Rectal smooth muscle tissue (tissue), 1 donor: Measurements from ENCODE around the gene COASY.

Experiments
- H3K27ac ChIP-seq: one replicate; pipeline ENCODE4 v1.7.0; 2013; ENCODE audit warnings: low read depth, low read length, inconsistent platforms
- H3K27me3 ChIP-seq: one replicate; pipeline ENCODE4 v1.7.0; 2013; ENCODE audit warnings: low read length; ENCODE audit not compliant: control insufficient read depth, insufficient read depth
- H3K36me3 ChIP-seq: one replicate; pipeline ENCODE4 v1.7.0; 2013; ENCODE audit warnings: low read length; ENCODE audit not compliant: control insufficient read depth, insufficient read depth
- H3K4me1 ChIP-seq: one replicate; pipeline ENCODE4 v1.7.0; 2013; ENCODE audit warnings: low read length; ENCODE audit not compliant: control insufficient read depth, insufficient read depth
- H3K4me3 ChIP-seq: one replicate; pipeline ENCODE4 v1.7.0; 2013; ENCODE audit warnings: low read length
- H3K9ac ChIP-seq: one replicate; pipeline ENCODE4 v1.7.0; 2013; ENCODE audit warnings: low read length

COASY gene

DNA sequence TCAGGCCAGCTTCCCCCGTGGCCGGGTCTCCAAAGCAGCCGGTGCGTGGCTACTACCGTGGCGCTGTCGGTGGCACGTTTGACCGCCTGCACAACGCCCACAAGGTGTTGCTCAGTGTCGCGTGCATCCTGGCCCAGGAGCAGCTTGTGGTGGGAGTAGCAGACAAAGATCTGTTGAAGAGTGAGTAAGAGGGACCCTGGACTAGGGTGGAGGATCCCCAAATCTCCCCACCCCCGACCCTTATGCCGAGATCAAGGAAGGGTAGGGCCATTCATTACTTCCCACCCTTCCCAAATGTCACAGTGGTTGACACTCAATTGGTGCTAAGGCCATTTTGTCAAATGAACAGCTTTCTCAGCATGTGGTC is 1.2 kb downstream of the COASY start:
- Histone ChIP-seq H3K9ac (peak overlapping the region; percentile 12), H3K4me1 (peaks cover 24% of the 10 kb centered on the region), H3K27ac (no peak overlapping the region), H3K4me3 (peak overlapping the region; percentile 97), H3K27me3 (no peaks in the 10 kb centered on the region), H3K36me3 (peaks cover 14% of the 10 kb centered on the region)

DNA sequence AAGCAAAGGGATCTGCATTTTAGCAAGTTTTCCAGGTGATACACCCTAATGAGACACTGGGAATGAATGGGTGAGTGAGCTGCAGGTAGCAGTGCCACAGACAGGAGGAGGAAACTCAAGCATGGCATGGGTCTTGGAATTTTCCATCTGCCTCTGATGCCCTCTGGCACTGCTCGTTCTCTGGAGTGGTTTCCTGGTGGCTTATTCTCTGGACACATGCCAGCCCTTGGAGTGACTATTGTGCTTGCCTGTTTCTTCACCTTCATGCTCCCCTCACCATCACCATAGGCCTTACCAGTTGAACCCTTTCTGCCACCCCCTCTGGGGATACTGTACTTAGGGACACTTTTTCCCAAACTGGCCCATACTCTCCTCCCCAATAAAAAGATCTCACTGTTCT is 1.6 kb downstream of the COASY start:
- Histone ChIP-seq H3K36me3 (peaks cover 17% of the 10 kb centered on the region), H3K9ac (no peak overlapping the region), H3K27me3 (no peaks in the 10 kb centered on the region), H3K4me1 (peaks cover 24% of the 10 kb centered on the region), H3K4me3 (peak overlapping the region; percentile 97), H3K27ac (no peak overlapping the region)

DNA sequence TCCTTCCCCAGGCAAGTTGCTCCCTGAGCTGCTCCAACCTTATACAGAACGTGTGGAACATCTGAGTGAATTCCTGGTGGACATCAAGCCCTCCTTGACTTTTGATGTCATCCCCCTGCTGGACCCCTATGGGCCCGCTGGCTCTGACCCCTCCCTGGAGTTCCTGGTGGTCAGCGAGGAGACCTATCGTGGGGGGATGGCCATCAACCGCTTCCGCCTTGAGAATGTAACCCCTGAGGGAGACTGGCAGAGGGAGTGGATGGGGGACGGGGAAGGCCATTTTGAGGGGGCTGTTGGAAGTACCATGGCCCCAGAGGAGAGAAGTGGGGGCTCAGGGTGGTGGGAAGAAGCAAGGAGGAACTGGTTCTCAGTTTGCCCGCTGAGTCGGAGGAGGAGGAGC is 2.0 kb downstream of the COASY start:
- H3K4me3 ChIP-seq, result no peak overlapping the region

DNA sequence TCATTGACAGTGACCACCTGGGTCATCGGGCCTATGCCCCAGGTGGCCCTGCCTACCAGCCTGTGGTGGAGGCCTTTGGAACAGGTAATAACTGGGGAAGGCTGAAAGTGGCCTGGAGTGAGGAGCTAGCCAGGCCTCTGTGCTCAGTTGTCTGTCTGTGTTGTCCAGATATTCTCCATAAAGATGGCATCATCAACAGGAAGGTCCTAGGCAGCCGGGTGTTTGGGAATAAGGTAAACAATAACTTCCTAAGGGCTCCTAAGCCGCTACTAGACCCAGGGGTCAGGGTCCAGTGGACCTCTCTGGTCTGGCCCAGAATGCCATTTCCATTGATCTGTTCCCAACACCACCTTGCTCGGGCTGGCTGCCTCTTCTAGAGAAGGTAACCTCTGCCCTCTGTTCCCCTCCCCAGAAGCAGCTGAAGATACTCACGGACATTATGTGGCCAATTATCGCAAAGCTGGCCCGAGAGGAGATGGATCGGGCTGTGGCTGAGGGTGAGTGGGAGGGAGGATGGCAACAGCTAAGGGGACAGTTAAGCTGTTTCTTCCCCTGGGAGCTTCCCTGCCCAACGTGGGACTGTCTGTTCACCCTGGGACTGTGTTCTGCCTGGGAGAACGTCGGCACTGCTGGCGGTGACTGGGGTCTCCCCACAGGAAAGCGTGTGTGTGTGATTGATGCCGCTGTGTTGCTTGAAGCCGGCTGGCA is 3.0 kb downstream of the COASY start:
- Histone ChIP-seq H3K36me3 (peaks cover 30% of the 10 kb centered on the region), H3K27me3 (no peaks in the 10 kb centered on the region), H3K4me3 (no peak overlapping the region), H3K27ac (no peak overlapping the region), H3K4me1 (peaks cover 24% of the 10 kb centered on the region), H3K9ac (no peak overlapping the region)

More for the DNA sequence above, 2.0 kb downstream of the COASY start:
- H3K9ac ChIP-seq, result no peak overlapping the region
- no peaks in the 10 kb centered on the region for H3K27me3 ChIP-seq
- H3K27ac ChIP-seq, result no peak overlapping the region
- peaks cover 24% of the 10 kb centered on the region for H3K4me1 ChIP-seq
- H3K36me3 ChIP-seq, result peaks cover 21% of the 10 kb centered on the region

DNA sequence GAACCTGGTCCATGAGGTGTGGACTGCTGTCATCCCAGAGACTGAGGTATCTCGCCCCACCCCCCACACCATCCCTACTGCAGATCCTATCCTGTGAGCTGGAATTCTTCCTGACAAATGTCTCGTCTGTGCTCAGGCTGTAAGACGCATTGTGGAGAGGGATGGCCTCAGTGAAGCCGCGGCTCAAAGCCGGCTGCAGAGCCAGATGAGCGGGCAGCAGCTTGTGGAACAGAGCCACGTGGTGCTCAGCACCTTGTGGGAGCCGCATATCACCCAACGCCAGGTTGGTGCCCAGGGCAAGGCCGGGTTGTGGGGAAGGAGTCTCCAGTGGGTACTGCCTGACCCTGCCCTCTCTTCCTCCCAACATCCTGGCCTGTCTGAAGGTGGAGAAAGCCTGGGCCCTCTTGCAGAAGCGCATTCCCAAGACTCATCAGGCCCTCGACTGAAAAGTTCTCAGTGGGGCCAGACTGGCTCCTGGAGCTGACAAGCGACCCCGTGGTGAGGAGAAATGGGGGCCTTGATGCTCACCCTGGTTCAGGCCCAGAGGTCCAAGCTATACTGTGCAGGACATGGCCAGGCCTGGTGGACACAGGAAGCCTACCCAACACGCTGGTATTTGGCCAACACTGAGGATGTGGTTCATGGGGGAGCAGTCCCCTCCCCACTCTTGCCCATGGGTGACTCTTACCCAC is 3.7 kb downstream of the COASY start:
- Histone ChIP-seq H3K4me3 (no peak overlapping the region), H3K36me3 (peaks cover 34% of the 10 kb centered on the region), H3K27me3 (no peaks in the 10 kb centered on the region), H3K4me1 (peaks cover 24% of the 10 kb centered on the region), H3K27ac (no peak overlapping the region), H3K9ac (no peak overlapping the region)

DNA sequence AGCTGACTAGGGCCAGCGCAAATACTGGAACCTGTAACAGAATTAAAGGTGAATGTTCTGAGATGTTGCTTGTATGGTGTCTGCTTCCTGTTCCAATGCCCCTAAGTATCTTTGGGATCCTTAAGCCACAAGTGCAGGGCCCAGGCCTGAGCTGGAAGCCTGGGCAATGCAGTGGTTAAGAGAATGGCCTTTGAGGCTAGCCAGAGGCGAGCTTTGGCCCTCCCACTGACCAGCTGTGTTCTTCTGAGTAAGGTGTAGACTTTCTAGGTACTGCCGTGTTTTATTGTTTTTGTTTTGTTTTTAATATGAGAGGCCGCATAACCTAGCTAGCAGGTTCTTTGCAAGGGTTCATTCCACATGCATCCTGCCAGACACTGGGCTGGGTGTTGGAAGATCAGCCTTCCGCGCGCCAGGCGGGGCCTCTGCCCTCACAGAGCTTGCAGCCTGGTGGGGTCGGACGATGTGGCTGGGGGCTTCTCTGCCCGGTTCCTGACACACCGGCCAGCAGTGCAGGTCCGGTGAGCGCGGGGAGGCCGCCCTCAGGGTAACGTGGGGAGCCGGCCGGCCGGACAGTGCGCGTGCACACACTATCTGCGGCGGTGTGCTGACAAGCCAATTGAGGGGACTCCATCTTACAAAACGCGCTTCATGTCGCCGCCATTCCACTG is 4.4 kb downstream of the COASY start:
- Histone ChIP-seq H3K4me1 (peaks cover 23% of the 10 kb centered on the region), H3K4me3 (peak overlapping the region; percentile 89), H3K36me3 (peaks cover 35% of the 10 kb centered on the region), H3K27ac (peak overlapping the region; percentile 88), H3K27me3 (no peaks in the 10 kb centered on the region), H3K9ac (no peak overlapping the region)

DNA sequence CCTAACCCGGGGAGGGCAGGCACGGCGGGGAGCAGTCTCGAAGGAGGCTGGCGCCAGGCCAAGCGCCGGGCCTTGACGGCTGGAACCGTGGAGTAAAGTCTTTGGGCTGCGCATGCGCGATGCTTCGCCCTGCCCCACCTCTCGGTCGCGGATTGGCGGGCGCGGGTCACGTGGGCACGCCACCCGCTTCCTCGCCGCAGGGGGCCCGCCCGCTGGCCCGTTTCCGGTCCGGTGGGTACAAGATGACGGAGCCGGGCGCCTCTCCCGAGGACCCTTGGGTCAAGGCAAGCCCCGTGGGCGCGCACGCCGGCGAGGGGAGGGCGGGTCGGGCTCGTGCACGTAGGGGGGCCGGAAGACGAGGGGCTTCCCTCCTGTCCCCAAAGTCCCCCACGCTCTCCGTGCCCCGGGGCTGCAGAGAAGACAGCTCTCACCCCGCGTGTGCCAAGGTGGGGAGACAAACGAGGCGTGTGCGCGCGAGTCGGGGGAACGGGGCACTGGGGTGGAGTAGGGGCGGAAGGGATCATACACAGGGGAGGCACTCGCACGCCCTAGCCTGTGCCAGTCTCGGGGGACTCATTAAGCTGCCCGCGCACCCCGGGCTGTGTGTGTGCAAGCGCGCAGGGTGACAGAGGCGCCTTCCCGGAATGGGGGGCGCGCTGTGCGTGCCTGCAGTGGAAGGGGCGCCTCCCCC is 5.1 kb downstream of the COASY start, which contains the start of gene MLX:
Gene MLX (plus strand): TSS at position 218 of the 691 bp plus-strand sequence. CDS start 25 bp downstream, at position 243.
- Histone ChIP-seq H3K27me3 (no peaks in the 10 kb centered on the region), H3K4me1 (peaks cover 21% of the 10 kb centered on the region), H3K4me3 (peak within 1 kb of the TSS; percentile 89), H3K27ac (peak within 1 kb of the TSS; percentile 88), H3K36me3 (peaks cover 41% of the 10 kb centered on the region), H3K9ac (peak within 1 kb of the TSS; percentile 79)

DNA sequence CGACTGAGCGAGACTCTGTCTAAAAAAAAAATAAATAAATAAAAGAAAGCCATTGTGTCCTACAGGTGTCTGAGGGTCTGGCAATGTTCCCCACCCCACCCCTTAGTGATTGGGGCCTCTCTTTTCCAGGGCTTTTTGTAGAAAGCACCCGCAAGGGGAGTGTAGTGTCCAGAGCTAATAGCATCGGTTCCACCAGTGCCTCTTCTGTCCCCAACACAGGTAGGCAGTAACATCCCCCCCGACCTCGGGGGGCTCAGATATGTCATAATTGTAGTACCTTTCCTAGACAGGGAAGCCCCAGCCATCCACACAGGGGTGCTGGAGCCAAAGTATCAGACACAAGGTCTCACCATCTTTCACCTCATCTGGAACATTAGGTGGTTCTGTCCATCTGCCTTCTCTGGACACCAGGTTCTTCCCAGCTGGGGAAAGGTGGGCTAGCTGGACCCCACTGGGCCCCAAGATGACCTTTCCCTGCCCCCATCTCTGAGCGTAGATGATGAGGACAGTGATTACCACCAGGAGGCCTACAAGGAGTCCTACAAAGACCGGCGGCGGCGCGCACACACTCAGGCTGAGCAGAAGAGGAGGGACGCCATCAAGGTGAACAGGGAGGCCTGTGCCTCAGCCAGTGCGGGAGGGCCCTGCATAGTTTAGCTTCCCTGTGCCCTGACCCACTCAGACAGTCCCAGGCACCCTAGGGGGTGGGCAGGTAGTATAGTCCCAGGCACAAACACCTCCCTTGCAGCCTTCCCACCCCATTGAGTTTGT is 6.6 kb downstream of the COASY start:
- H3K27me3 ChIP-seq, result no peaks in the 10 kb centered on the region
- H3K4me1 ChIP-seq, result peaks cover 12% of the 10 kb centered on the region
- H3K4me3 ChIP-seq, result peak overlapping the region; percentile 2
- H3K27ac ChIP-seq, result no peak overlapping the region
- H3K9ac ChIP-seq, result no peak overlapping the region
- peaks cover 49% of the 10 kb centered on the region for H3K36me3 ChIP-seq

DNA sequence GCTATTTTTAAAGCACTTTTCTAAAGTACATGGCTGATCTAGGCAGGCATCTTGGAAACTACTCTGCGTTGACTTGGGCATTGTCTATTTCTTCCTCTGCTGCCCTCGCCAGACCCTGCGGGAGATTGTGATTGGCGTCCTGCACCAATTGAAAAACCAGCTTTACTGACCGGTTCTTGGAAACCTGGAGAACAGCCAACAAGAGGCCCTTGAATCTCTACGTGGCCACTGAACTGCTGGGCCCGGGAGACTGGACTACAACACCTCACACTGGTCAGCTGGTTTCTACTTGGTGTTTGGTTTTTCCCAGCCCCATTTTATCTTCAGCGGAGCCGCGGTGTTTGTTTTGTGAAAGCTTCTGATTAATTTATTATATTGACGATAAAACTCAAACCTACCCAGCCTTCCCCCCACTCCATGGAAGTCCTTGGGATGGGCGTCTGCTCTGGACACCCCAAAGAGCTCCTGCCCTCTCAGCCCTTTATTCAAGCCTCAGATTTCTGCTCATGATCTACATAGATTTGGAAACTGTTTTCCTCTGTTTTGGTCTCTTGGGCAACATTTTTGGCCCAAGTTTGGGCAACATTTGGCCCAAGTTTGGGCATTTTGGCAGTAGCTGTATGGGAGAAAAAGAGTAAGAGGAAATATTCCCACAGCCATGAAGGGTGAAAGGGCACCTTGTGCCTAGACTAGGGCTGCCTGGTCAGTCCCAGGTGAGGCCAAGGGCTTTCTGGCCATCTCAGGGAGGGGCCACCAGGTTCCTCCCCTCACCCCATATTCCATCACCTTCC is 9.7 kb downstream of the COASY start:
- H3K4me1 ChIP-seq, result peaks cover 3% of the 10 kb centered on the region
- H3K9ac ChIP-seq, result no peak overlapping the region
- H3K27me3 ChIP-seq, result no peaks in the 10 kb centered on the region
- peaks cover 41% of the 10 kb centered on the region for H3K36me3 ChIP-seq
- no peak overlapping the region for H3K4me3 ChIP-seq
- no peak overlapping the region for H3K27ac ChIP-seq

DNA sequence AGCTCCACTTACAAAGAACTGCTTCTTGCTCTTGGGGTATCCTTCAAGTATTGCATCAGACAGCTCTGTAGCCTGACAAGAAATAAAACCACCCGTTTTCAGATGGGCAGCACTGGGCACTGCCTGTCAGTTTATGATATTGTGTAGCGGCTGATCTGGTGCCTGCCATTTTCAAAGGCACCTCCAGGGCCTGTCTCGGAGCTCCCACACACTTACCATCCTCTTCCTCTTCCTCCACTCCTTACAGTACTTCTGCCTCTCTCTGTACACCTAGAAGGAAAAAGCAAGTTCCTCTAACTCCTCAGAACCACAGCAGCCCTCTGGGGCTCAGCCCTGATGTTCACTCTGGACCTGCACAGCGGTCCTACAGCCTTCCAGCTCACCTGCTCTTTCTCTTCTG is 11.1 kb downstream of the COASY start:
- H3K4me1 ChIP-seq, result peaks cover 6% of the 10 kb centered on the region
- no peak overlapping the region for H3K27ac ChIP-seq
- H3K27me3 ChIP-seq, result no peaks in the 10 kb centered on the region
- H3K4me3 ChIP-seq, result no peak overlapping the region
- H3K36me3 ChIP-seq, result peaks cover 41% of the 10 kb centered on the region
- H3K9ac ChIP-seq, result no peak overlapping the region

DNA sequence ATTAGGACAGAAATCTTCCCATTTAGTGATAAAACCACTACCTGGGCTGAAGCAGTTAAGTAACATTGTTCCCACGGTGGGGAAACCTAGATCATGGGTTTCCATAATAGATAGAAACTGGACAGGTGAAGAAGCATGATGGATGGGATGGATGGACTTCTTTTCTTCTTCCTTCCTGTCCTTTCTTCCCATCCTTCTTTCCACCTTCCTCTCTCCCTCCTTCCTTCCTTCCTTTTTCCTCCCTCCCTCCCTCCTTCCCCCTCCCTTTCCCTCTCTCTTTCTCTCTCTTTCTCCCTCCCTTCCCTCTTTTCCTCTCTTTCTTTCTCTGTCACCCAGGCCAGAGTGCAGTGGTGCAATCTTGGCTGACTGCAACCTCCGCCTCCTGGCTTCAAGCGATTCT is 12.5 kb downstream of the COASY start:
- H3K4me1 ChIP-seq, result peaks cover 9% of the 10 kb centered on the region
- H3K27ac ChIP-seq, result no peak overlapping the region
- no peak overlapping the region for H3K9ac ChIP-seq
- no peaks in the 10 kb centered on the region for H3K27me3 ChIP-seq
- peaks cover 30% of the 10 kb centered on the region for H3K36me3 ChIP-seq
- no peak overlapping the region for H3K4me3 ChIP-seq
